Endothelial cell of umbilical vein (primary cell): Measurements from ENCODE around the gene HECTD4. TPM values are rescaled to one million over a fixed set of nuclear protein-coding genes. Genes with fewer than 3 reads are reported as not detected.

Experiments
- BruUV-seq: library from RNA; stranded (reverse); fragments of 400-500 nt; replicated peaks from 2 replicates; lab custom pipeline; 2021; lab: Mats Ljungman, UMichigan
- CTCF ChIA-PET: fragments of 300-600, 350-600 bp; sonication (Branson Sonifier 250); formaldehyde crosslinking; loops from one replicate; lab custom pipeline; 2021; ENCODE audit warnings: antibody characterized with exemption, inconsistent platforms; lab: Charles Lee
- POLR2A ChIA-PET: fragments of 300-600, 350-600 bp; sonication (Branson Sonifier 250); formaldehyde crosslinking; loops from one replicate; lab custom pipeline; 2021; ENCODE audit warnings: antibody characterized with exemption, inconsistent platforms; lab: Charles Lee
- DNase-seq: peaks from one replicate; pipeline ENCODE4 v3.0.0-alpha.2; 2011; ENCODE audit warnings: low read depth, low spot score
- FAIRE-seq: peaks from 2 replicates; lab custom pipeline; 2011; peaks lifted over from hg19 to GRCh38; lab: Jason Lieb, UNC
- H2AFZ ChIP-seq: 2 replicates; pipeline ENCODE4 v1.6.0; 2012; ENCODE audit warnings: low read depth, low read length, control low read depth, inconsistent platforms
- H3K27ac ChIP-seq: 2 replicates; pipeline ENCODE4 v1.5.1; 2011; ENCODE audit warnings: low read depth, mild to moderate bottlenecking, control low read depth, low read length, moderate library complexity; ENCODE audit not compliant: insufficient read depth
- H3K27me3 ChIP-seq, 2 experiments: 2 replicates each; pipeline versions ENCODE4 v1.6.0 to v1.6.1; 2011; ENCODE audit warnings: low read length in 2 of 2, mixed read lengths in 1 of 2; ENCODE audit not compliant: control insufficient read depth in 2 of 2, insufficient read depth in 2 of 2
- H3K36me3 ChIP-seq, 2 experiments: 2 replicates in 1 of 2; 3 replicates in 1 of 2; pipeline ENCODE4 v1.5.1; 2011; ENCODE audit warnings: low read length in 2 of 2, mild to moderate bottlenecking in 1 of 2, moderate library complexity in 1 of 2; ENCODE audit not compliant: control insufficient read depth in 2 of 2, insufficient read depth in 2 of 2; ENCODE audit errors: extremely low read depth in 1 of 2
- H3K4me1 ChIP-seq: 3 replicates; pipeline ENCODE4 v1.5.1; 2011; ENCODE audit warnings: mild to moderate bottlenecking, low read length; ENCODE audit not compliant: control insufficient read depth, insufficient read depth; ENCODE audit errors: extremely low read depth
- H3K4me2 ChIP-seq: 2 replicates; pipeline ENCODE4 v1.6.1; 2011; ENCODE audit warnings: low read length, control low read depth, mixed read lengths; ENCODE audit not compliant: insufficient read depth
- H3K4me3 ChIP-seq, 3 experiments: fragments of 200-600 bp in 1 of 3; sonication (generic), shearing (Covaris generic) in 1 of 3; replicated peaks in 1 of 3; 2 replicates each; pipeline ENCODE4 v1.5.1; 2011 to 2016; ENCODE audit warnings: control low read depth in 3 of 3, low read length in 3 of 3, mild to moderate bottlenecking in 2 of 3, inconsistent platforms in 1 of 3, low read depth in 1 of 3, moderate library complexity in 1 of 3; ENCODE audit not compliant: insufficient read depth in 1 of 3
- H3K79me2 ChIP-seq: 2 replicates; pipeline ENCODE4 v1.6.0; 2012; ENCODE audit warnings: low read length, inconsistent platforms; ENCODE audit not compliant: control insufficient read depth, insufficient read depth
- H3K9ac ChIP-seq: replicated peaks from 2 replicates; pipeline ENCODE3; 2011; ENCODE audit warnings: low read length, control low read depth; ENCODE audit not compliant: insufficient read depth; ENCODE audit errors: extremely low read depth
- H3K9me1 ChIP-seq: replicated peaks from 3 replicates; pipeline ENCODE4 v1.6.0; 2011; ENCODE audit warnings: mild to moderate bottlenecking, low read length; ENCODE audit not compliant: control insufficient read depth, insufficient read depth; ENCODE audit errors: extremely low read depth
- H3K9me3 ChIP-seq: replicated peaks from 2 replicates; pipeline ENCODE4 v1.5.1; 2012; ENCODE audit warnings: low read length, inconsistent platforms; ENCODE audit not compliant: control insufficient read depth, insufficient read depth
- H4K20me1 ChIP-seq: replicated peaks from 2 replicates; pipeline ENCODE3; 2011; ENCODE audit warnings: mild to moderate bottlenecking, low read length; ENCODE audit not compliant: control insufficient read depth, insufficient read depth; ENCODE audit errors: extremely low read depth
- CTCF ChIP-seq, 2 donors: IDR thresholded peaks; 1 replicate in 1 of 2; 2 replicates in 1 of 2; pipeline ENCODE4 v1.5.1; 2011; ENCODE audit warnings: low read length in 2 of 2, mild to moderate bottlenecking in 2 of 2, moderate library complexity in 2 of 2, control low read depth in 1 of 2, inconsistent platforms in 1 of 2, low read depth in 1 of 2; ENCODE audit not compliant: insufficient read depth in 1 of 2; ENCODE audit errors: extremely low read depth in 1 of 2
- EZH2 ChIP-seq: IDR thresholded peaks from 2 replicates; pipeline ENCODE4 v1.6.1; 2012; ENCODE audit warnings: borderline replicate concordance, low read depth, mild to moderate bottlenecking, moderate library complexity, low read length, inconsistent platforms; ENCODE audit not compliant: severe bottlenecking
- FOS ChIP-seq: IDR thresholded peaks from 2 replicates; pipeline ENCODE4 v1.6.1; 2011; ENCODE audit warnings: mild to moderate bottlenecking, low read length, moderate library complexity, borderline replicate concordance; ENCODE audit not compliant: insufficient read depth
- GATA2 ChIP-seq: IDR thresholded peaks from 2 replicates; pipeline ENCODE4 v1.7.0; 2011; ENCODE audit warnings: low read depth, mild to moderate bottlenecking, moderate library complexity, mixed read lengths, low read length; ENCODE audit not compliant: insufficient read length, insufficient read depth
- JUN ChIP-seq: IDR thresholded peaks from 2 replicates; pipeline ENCODE4 v1.6.1; 2011; ENCODE audit warnings: borderline replicate concordance, low read depth; ENCODE audit not compliant: insufficient read length, insufficient read depth
- MAX ChIP-seq: IDR thresholded peaks from 2 replicates; pipeline ENCODE4 v1.6.1; 2011; ENCODE audit not compliant: insufficient read depth, insufficient read length
- MYC ChIP-seq: IDR thresholded peaks from one replicate; pipeline ENCODE4 v1.6.1; 2011; ENCODE audit warnings: mild to moderate bottlenecking, low read depth, low read length
- POLR2A ChIP-seq: IDR thresholded peaks from 2 replicates; pipeline ENCODE4 v1.6.1; 2012; ENCODE audit warnings: low read depth, mild to moderate bottlenecking, control low read depth, low read length
- POLR2AphosphoS5 ChIP-seq: IDR thresholded peaks from 2 replicates; pipeline ENCODE4 v1.6.1; 2012; ENCODE audit warnings: low read depth, mild to moderate bottlenecking, control low read depth, low read length, moderate library complexity; ENCODE audit not compliant: insufficient read depth
- dilution Hi-C: fragments of 300-500 bp; cut with MboI; formaldehyde crosslinking; loops from one replicate; pipeline ENCODE4 v1.15.0; 2019; ENCODE audit warnings: low sequenced_read_pairs; ENCODE audit not compliant: extremely low pct_ligation_motif_present
- intact Hi-C: fragments of 100-400 bp; cut with micrococcal nuclease; formaldehyde crosslinking; loops from one replicate; pipeline ENCODE4 v1.10.0; 2022
- polyA plus RNA-seq, 4 experiments: library from polyadenylated mRNA; depleted of rRNA in 3 of 4; stranded (reverse) in 3 of 4; unstranded in 1 of 4; fragments of >200 nt; gene quantifications; 2 replicates each; pipeline versions ENCODE4 v1.2.1 to v1.2.3, GENCODE V29; 2011 to 2012; ENCODE audit warnings: missing spikeins in 1 of 4
- total RNA-seq: library from RNA; stranded (reverse); gene quantifications from 2 replicates; pipeline ENCODE4 v1.2.3, GENCODE V29; 2021

Gene HECTD4
- total and polyA plus RNA-seq, 2 donors (not counting 3 experiments of a cell fraction or from before 2014, with no cell fraction given): 9.7 to 47.7 TPM

- ChIA-PET CTCF (no interaction called here), POLR2A (no interaction called here)
- Histone ChIP-seq H4K20me1 (no peaks in the 10 kb centered on the region), H3K27me3 (no peaks in the 10 kb centered on the region), H3K4me3 (no peak overlapping the region), H3K9ac (no peak overlapping the region), H2AFZ (no peak overlapping the region), H3K4me1 (peaks cover 5% of the 10 kb centered on the region), H3K79me2 (no peaks in the 10 kb centered on the region), H3K27ac (no peak overlapping the region), H3K4me2 (no peak overlapping the region), H3K9me1 (no peaks in the 10 kb centered on the region), H3K36me3 (peaks cover 16 to 24% of the 10 kb centered on the region in 2 experiments), H3K9me3 (no peaks in the 10 kb centered on the region)
- BruUV-seq: no TSS peak
- dilution Hi-C loops (no loop called here), intact Hi-C loops (no loop called here)
- FAIRE-seq (no peak), DNase-seq (no peak)
- TF ChIP-seq POLR2AphosphoS5: no peak
- TF ChIP-seq FOS: no peak
- no peak for TF ChIP-seq CTCF (IDR thresholded peaks at IDR 0.05; ENCODE audit: extremely low read depth in 1 of 2, insufficient read depth in 1 of 2, low read depth in 1 of 2, low read length in 2 of 2)
- no peak for TF ChIP-seq MYC
- TF ChIP-seq EZH2: no peak
- TF ChIP-seq GATA2: no peak
- TF ChIP-seq JUN: no peak
- no peak for TF ChIP-seq POLR2A
- no peak for TF ChIP-seq MAX
Measured at GRCh38 chr12:112148031-112148513, 234.2 kb downstream of the HECTD4 start.
